NCI-H82 (cell line): Measurements from ENCODE around the gene DNM1.

ENCODE experiments used
- DNase-seq: peaks from one replicate; lab custom pipeline; 2025; lab: John Stamatoyannopoulos, UW

DNM1 gene

GRCh38 chr9:128203024-128203706, at the start of gene DNM1:
TSS of gene DNM1 (plus strand) at chr9:128203379. CDS start at chr9:128203471, 92 bp downstream.
- peak; percentile 78 for DNase-seq

DNA sequence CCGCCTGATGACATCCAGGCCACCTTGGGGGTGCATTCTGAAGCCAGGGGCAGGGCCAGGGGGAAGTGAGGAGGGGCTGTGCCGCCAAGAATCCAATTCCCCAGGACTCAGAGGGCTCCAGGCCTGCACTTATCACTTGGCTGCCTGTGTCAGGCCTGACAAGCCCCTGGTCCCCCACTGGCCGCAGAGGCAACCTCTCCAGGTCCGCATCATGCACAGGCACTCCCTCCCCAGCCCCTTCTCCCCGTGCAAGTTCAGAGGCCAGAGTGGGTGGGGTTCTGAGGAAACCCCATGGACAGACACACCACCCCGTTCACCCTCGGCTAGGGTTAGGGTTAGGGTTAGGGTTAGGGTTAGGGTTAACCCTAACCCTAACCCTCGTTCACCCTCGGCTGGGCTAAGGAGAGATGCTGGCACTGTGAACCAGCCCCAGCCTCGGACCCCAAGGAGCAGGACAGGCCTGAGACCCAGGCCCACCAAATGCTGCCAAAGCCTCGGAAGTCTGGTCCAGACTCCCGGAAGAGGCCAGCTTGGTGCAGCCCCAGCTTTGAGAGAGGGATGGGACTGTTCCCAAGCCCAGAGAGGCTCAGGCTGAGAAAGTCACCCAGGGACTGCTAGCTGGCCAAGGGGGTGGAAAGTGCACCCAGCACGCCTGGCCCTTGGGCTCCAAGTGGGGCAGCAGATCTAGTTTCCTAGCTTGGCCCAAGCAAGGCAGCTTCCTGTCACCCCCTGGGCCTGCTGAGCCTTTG, 49.1 kb upstream of the DNM1 start:
- no peak for DNase-seq

DNA sequence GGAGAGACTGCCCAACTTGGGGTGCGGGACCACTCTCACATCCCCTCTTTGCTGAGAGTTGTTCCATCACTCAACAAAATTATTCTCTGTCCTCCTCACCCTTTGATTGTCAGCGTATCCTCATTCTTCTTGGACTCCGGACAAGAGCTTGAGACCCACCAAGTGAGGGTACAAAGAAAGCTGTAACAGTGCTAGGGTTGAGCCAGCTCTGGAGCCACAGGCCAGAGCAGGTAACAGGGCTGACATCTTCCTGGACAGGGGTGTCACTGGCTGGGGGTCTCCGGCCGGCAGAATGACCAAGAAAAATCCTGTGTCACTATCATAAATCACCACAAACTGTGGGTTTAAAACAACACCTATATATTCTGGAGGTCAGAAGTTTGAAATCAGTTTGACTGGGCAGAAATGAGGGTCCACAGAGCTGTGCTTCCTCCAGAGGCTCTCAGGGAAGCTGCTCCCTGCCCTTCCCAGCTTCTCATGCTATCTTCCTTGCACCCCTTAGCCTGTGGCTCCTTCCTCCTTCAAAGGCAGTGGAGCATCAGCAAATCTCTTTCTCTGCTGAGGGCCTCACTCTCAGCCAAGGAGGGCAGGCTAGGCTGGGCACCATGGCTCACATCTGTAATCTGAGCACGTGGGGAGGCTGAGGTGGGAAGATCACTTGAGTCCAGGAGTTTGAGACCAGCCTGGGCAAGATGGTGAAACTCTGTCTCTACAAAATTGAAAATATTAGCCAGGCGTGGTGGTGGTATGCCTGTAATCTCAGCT, 47.3 kb upstream of the DNM1 start:
- DNase-seq: no peak

GRCh38 chr9:128159522-128159783, 43.7 kb upstream of the DNM1 start:
- DNase-seq: no peak

GRCh38 chr9:128159784-128160602, 43.2 kb upstream of the DNM1 start, which contains the start of gene BBLN:
TSS of gene BBLN (plus strand) at chr9:128160265. CDS start at chr9:128160408, 143 bp downstream.
- peak; percentile 96 for DNase-seq

DNA sequence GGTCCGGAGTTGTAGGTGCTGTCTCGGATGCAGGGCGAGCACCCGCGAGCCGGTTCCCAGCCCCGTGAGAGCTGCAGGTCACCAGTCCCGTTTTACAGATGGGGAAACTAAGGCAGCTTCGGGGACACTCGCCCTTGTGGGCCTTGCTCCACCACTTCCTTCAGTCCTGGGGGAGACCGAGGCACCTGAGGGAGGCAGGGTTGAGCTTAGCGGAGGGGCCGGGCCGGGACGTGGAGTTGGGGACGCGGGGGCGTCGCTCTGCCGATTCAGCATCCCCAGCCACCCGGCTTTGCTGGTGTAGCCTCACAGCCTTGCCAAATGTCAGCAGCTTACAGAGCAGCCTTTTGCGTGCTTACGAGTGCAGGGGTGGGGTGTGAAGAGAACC, 42.6 kb upstream of the DNM1 start:
- DNase-seq: peak; percentile 62

DNA sequence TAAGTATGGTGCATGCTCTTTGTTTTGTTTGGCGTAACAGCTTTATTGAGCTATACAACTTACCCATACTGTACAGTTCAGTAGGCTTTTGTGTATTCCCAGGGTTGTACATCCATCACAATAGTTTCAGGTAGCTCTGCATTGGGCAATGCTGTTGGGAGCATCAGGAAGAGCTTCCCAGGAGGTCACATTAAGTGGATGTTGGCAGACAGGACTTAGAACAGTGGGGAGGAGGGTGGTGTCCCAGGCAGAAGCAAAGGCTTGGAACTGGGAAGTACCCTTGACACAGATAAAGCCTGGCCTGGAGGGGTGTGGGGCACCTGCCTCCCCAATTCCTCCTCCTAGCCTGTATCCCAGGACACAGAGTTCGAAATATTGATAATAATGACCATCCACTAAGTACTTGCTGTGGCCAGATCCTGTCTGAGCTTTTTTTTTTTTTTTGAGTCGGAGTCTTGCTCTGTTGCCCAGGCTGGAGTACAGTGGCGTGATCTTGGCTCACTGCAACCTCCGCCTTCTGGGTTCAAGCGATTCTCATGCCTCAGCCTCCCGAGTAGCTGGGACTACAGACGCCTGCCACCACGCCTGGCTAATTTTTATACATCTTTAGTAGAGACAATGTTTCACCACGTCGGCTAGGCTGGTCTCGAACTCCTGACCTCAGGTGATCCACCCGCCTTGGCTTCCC, 41.8 kb upstream of the DNM1 start:
- peak; percentile 26 for DNase-seq

DNA sequence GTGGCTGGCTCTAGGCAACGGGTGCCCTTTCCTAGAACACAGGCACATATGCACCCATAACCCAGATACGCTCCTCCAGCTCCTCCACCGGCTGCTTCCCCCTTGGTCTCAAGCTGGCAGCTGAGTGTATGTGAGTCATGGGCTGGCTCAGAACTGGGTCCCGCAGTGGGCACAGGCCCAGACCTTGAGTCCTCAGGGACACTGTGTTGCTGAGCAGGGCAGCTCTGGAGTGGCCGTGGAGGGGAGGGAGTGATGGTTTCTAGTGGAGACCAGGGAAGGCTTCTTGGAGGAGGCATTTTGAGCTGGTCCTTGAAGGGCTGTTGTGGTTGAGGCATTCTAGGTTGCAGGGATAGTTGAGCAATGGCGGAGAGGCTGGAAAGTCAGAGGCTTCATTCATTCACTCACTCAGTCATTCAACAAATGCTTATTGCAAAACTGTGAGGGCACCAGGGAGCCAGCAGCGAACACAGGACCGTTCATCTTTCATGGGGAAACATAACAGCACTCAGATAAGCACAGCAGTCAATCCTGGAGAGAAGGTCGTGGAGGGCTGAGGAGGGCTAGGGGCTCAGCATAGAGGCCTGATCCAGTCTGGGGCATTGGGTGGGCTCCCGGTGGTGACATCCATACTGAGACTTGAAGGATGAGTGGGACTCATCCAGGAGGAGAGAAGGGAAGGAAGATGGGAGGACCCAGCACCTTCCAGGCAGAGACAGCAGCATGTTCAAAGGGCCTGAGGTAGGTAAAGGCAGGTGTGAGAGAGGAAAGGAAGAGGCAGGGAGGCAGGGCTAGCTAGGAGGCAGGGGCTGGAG, 40.8 kb upstream of the DNM1 start:
- no peak for DNase-seq

GRCh38 chr9:128163027-128163515, 40.1 kb upstream of the DNM1 start:
- no peak for DNase-seq

- no peak for DNase-seq
These were observed 39.5 kb upstream of the DNM1 start for GRCh38 chr9:128163523-128164306.

DNA sequence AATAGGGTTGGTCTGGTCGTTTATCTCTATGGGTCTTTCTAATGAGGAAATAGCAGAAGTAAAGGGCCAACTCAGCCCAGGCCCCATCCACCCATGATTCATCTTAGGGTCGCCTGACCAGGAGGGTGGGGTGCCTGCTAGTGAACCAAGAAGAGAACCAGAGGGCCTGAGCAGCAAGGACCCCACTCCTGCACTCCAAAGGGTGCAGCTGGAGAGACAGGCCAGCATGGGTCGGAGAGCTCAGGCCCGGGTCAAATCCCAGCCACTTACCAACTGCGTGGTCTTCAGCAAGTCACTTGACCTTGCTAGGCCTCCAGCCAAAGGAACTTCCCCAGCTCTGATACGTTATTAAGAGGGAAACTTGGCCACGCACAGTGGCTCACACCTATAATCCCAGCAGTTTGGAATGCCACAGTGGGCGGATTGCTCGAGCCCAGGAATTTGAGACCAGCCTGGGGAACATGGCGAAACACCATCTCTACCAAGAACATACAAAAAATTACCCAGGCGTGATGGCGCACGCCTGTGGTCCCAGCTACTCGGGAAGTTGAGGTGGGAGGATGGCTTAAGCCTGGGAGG, 38.8 kb upstream of the DNM1 start:
- no peak for DNase-seq

DNA sequence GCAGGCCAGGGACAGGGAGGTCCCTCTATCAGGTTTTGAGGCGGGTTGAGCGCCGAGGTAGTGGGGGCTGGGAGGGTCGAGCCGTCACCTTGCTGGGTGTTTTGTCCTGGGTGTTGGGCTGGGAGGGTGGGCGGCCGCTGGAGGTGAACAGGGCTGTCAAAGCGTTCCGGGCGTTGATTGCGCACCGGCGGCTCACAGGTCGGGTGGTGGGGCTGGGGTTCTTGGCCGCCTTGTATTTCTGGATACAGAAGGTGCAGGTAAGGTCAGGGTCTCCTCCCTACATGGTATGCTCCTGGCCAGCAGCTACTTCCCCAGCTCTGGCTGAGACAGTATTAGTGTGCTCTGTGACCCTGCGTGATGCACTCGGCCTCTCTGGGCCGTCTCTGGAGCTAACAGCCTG, 37.0 kb upstream of the DNM1 start:
- no peak for DNase-seq

DNA sequence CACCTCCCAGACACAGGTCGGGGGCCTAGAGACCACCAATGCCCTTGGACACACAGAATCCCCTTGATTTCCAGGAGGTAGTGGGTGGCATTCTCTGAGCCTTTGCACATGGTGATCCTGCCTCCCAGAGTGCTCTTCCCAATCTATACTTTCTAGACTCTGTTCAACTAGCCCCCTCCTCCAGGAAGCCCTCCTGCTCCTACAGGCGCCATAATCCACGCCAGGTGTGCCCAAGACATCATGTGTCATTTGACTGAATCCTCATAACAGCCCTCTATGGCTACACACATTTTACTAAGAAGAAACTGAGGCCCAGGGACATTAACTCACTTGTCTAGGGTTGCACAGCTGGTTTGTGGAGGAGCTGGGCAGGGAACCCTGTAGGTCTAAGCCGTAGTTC, 36.0 kb upstream of the DNM1 start:
- DNase-seq: no peak

GRCh38 chr9:128168731-128169308, 34.4 kb upstream of the DNM1 start:
- DNase-seq: no peak

GRCh38 chr9:128169492-128169891, 33.7 kb upstream of the DNM1 start:
- DNase-seq: no peak

- DNase-seq: peak; percentile 46
These were observed 33.3 kb upstream of the DNM1 start for GRCh38 chr9:128169925-128170324.

DNA sequence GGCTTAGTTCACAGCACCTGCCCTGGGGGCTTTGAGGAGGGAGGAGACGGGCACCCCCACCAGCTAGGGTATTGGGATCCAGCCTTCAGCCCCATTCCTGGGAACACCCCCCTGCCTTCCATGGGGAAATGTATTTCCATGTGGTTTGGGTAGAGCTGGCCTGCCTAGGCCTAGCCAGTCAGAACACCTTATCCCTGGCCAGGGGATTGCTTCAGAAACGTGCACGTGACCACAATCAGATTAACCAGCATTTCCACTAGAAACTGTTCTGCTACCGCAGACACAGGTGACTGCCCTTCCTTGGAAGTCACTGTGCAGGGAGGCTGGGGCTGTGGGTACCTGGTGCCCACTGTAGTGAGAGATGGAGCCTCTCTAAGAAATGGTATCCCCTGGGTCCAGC, 29.1 kb upstream of the DNM1 start:
- DNase-seq: peak; percentile 32

DNA sequence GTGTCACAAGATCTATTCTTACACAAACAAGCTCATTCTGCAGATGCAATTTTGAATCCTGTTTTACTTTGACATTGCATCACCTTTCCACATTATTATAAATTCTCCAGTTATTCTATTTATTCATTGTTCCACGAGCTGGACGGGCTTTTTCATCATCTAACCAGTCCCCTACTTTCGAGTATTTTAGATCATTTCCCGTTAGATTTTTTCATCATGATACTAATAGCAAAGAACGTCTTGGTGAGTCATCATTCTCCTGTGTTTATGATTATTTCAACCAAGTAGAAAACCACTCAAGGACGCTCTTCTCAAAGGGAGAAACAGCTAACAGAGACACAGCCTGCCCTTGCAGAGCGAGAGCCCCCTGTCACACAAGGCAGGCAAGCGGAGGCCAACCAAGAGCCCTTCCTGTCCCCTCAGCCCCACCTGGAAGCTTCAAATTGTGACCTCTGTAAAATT, 28.0 kb upstream of the DNM1 start:
- no peak for DNase-seq

GRCh38 chr9:128175726-128176125, 27.5 kb upstream of the DNM1 start:
- no peak for DNase-seq
